Activated T-helper 17 cell treated with anti-CD3 and anti-CD28 coated beads, Interleukin-2, amount 50 U/mL, for 72 hours (primary cell): ENCODE data around the gene MRGPRF. TPM values are rescaled to one million over a fixed set of nuclear protein-coding genes. Genes with fewer than 3 reads are reported as not detected.
A peak's percentile ranks its signal among the peaks of the same experiment; 100 is the strongest.

Experiments
- ATAC-seq: fragments of 150-1000 bp; cut with Tn5 transposase; replicated peaks from 2 replicates; pipeline ENCODE4 v1.10.0; 2021; ENCODE audit warnings: mild to moderate bottlenecking, moderate library complexity
- H3K27ac Mint-ChIP-seq: one replicate; pipeline ENCODE4 v1.8.0; 2022; ENCODE audit warnings: mixed read lengths
- H3K27me3 Mint-ChIP-seq: one replicate; pipeline ENCODE4 v1.8.0; 2022; ENCODE audit warnings: mixed read lengths
- H3K36me3 Mint-ChIP-seq: one replicate; pipeline ENCODE4 v1.8.0; 2022; ENCODE audit warnings: low read depth, mild to moderate bottlenecking, mixed read lengths
- H3K4me1 Mint-ChIP-seq: one replicate; pipeline ENCODE4 v1.8.0; 2022; ENCODE audit warnings: mixed read lengths
- H3K4me3 Mint-ChIP-seq: one replicate; pipeline ENCODE4 v1.8.0; 2022; ENCODE audit warnings: mild to moderate bottlenecking, mixed read lengths
- H3K9me3 Mint-ChIP-seq: one replicate; pipeline ENCODE4 v1.8.0; 2022; ENCODE audit warnings: mixed read lengths
- total RNA-seq, 2 donors: library from RNA; stranded (reverse); gene quantifications; one replicate each; pipeline ENCODE4 v1.2.3, GENCODE V29; 2022

Gene MRGPRF
- total RNA-seq, 2 donors from 2014 or later: not detected

DNA sequence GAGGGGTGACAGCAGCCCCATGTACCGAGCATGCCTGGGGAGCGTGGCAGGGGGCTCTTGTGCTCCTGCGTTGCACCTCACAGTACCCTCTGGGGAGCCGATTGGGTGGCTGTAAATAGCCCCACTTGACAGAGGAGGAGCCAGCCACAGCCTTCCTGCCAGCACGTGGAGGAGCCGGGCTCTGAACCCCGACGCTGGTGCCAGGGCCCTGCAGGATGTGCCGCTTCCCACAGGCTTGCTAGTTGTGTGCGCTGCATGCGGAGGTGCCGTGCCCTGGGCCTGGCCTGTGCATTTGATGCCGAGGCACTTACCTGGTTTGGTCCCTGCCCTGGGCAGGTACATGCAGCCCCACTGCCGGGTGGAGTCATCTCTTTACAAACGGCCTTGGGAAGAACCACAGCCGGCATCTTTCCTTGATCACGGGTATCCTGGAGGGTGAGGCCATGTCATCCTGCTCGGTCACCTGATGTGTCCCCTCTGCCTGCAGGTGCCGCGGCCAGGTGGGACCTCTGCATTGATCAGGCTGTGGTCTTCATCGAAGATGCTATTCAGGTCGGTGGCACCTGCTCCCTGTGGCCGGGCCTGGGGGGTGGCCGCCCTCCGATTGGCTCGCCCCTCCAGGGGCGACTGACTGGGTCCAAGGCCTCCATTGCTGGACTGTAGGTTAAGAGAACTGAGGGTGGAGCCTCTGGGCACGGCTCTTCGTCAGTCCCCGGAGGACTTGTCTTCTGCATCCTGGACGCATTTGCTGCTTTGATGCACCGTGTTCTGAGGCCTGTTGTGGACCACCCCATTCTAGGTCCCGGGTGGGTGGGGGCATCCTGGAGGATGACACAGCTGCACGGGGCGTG, 40.7 kb upstream of the MRGPRF start:
- Mint-ChIP-seq H3K27ac (no peak overlapping the region), H3K4me1 (no peaks in the 10 kb centered on the region), H3K9me3 (no peaks in the 10 kb centered on the region), H3K36me3 (no peaks in the 10 kb centered on the region), H3K4me3 (no peak overlapping the region), H3K27me3 (no peaks in the 10 kb centered on the region)
- ATAC-seq: no peak

- no peaks in the 10 kb centered on the region for H3K4me1 Mint-ChIP-seq
- H3K27me3 Mint-ChIP-seq: no peaks in the 10 kb centered on the region
- no peaks in the 10 kb centered on the region for H3K36me3 Mint-ChIP-seq
- no peak overlapping the region for H3K27ac Mint-ChIP-seq
- ATAC-seq: no peak
- no peak overlapping the region for H3K4me3 Mint-ChIP-seq
- H3K9me3 Mint-ChIP-seq: no peaks in the 10 kb centered on the region
Observed at GRCh38 chr11:69053169-69053477, 40.1 kb upstream of the MRGPRF start.

DNA sequence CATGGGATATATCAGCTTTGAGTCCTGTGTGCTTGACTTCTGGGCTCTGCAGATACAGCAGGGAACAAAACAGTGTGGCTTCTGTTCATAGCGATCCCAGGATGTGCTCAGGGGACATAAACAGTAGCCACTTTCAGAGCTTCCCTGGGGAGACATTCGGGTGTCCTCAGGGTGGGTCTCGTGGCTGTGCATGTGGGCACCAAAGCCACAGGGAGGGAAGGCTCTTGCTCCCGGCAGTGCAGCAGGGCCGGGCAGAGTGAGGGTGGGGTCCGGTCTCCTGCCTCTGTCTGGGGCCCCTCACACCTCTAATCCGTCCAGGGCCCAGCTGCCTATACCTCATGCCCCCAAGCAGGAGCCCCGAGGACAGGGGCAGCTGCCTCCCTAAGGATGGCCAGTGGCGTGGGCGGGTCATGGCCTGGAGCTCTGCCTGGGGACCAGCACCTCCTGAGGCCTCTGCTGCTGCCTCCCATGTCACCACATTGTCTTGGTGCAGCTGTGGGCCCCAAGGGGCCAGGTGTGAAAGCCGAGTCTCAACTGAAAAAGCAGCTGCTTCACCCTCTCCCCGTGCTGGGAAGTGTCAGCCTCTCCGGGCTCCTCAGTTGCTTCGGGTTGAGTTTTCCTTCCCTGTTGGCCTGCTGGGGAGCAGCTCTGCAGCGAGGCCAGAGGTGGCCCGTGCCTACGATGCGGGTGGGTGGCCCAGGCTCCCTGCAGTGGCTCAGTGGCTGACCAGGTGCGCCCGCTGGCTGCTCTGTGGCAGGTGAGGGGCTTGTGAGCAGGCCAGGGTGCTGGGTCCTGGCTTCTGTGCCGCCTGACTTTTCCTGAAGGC, 39.5 kb upstream of the MRGPRF start:
- Mint-ChIP-seq H3K36me3 (no peaks in the 10 kb centered on the region), H3K9me3 (no peaks in the 10 kb centered on the region), H3K4me1 (no peaks in the 10 kb centered on the region), H3K27ac (no peak overlapping the region), H3K4me3 (no peak overlapping the region), H3K27me3 (no peaks in the 10 kb centered on the region)
- ATAC-seq: no peak

DNA sequence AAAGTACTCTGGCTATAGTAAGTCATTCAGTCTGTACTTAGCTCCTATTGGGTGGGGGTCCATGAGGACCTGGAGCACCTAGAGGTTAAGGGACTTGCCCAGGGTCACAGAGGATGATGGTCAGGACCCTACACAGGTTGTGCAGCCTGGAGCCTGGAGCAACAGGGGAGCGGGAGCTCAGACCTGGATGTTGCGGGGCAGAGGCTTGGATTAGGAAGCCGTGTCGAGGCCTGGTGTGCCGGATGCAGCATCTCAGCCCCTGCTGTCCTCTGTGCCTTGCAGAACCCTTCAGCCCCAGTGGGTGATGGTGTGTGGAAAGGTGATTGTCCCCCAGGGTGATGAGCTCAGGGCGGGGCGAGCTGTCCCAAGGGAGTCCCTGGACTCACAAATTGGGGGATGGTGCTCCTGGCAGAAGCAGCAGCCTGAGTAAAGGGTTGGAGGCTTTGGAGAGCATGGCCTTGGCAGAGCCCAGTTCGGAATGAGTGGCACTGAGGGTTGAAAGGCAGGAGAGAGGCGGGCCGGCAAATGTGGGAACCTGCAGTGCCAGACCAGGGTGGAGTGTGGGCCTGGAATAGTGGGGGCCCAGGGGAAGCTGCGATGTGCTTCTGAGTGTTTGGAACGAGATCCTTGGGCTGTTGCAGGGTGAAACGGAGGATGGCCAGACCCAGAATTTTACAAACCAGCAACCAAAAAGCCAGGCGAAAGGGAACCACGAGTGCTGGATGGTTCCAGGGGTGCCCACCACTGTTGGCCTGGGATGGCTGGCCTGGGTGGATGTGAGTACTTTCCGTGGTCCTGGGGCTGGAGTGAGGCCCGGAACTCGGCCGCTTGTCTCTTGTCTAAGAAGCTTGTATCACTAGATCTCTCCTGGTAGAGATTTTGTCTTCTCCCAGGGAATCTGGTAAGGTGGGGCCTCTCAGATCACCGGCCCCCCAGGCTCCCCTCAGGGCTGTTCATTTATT, 38.6 kb upstream of the MRGPRF start:
- Mint-ChIP-seq H3K36me3 (no peaks in the 10 kb centered on the region), H3K27ac (no peak overlapping the region), H3K4me1 (no peaks in the 10 kb centered on the region), H3K27me3 (no peaks in the 10 kb centered on the region), H3K9me3 (no peaks in the 10 kb centered on the region), H3K4me3 (no peak overlapping the region)
- ATAC-seq: no peak

- Mint-ChIP-seq H3K4me3 (peak overlapping the region; percentile 75), H3K27ac (no peak overlapping the region), H3K4me1 (no peaks in the 10 kb centered on the region), H3K9me3 (no peaks in the 10 kb centered on the region), H3K27me3 (no peaks in the 10 kb centered on the region), H3K36me3 (no peaks in the 10 kb centered on the region)
- ATAC-seq: no peak
Observed at GRCh38 chr11:69050592-69051380, 37.7 kb upstream of the MRGPRF start.

DNA sequence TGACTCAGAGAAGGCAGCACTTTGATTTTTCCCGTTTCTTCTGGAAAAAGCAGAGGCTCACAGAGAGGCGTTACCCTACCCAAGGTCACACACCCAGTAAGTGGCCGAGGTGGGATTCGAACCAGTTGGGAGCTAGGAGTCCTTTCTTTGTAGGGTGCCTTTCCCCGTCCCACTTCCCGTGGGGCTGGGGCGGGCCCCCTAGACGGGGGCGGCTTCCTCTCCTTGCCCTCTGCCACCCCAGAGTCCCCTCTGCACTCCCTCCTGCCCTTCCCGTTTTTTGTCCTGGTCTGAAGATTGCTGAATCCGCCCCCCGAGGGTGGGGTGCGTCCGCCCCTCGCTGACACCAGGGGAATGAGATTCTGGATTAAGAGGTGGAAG, 36.4 kb upstream of the MRGPRF start:
- no peaks in the 10 kb centered on the region for H3K4me1 Mint-ChIP-seq
- H3K27ac Mint-ChIP-seq: peak overlapping the region; percentile 81
- H3K27me3 Mint-ChIP-seq: no peaks in the 10 kb centered on the region
- H3K4me3 Mint-ChIP-seq: peak overlapping the region; percentile 75
- no peaks in the 10 kb centered on the region for H3K9me3 Mint-ChIP-seq
- no peaks in the 10 kb centered on the region for H3K36me3 Mint-ChIP-seq
- ATAC-seq: no peak

- Mint-ChIP-seq H3K36me3 (no peaks in the 10 kb centered on the region), H3K4me1 (no peaks in the 10 kb centered on the region), H3K9me3 (no peaks in the 10 kb centered on the region), H3K27ac (peak within 1 kb of the TSS; percentile 81), H3K27me3 (no peaks in the 10 kb centered on the region), H3K4me3 (peak within 1 kb of the TSS; percentile 75)
- peak; percentile 99 for ATAC-seq
Observed at GRCh38 chr11:69048694-69049489, 35.8 kb upstream of the MRGPRF start, which contains the start of gene TPCN2. Gene TPCN2 (plus strand): TSS chr11:69048932. CDS start chr11:69048998, 66 bp downstream.

GRCh38 chr11:69048031-69048693, 35.1 kb upstream of the MRGPRF start:
- Mint-ChIP-seq H3K36me3 (no peaks in the 10 kb centered on the region), H3K27me3 (no peaks in the 10 kb centered on the region), H3K9me3 (no peaks in the 10 kb centered on the region), H3K4me3 (peak overlapping the region; percentile 70), H3K4me1 (no peaks in the 10 kb centered on the region), H3K27ac (peak overlapping the region; percentile 76)
- ATAC-seq: peak; percentile 29

DNA sequence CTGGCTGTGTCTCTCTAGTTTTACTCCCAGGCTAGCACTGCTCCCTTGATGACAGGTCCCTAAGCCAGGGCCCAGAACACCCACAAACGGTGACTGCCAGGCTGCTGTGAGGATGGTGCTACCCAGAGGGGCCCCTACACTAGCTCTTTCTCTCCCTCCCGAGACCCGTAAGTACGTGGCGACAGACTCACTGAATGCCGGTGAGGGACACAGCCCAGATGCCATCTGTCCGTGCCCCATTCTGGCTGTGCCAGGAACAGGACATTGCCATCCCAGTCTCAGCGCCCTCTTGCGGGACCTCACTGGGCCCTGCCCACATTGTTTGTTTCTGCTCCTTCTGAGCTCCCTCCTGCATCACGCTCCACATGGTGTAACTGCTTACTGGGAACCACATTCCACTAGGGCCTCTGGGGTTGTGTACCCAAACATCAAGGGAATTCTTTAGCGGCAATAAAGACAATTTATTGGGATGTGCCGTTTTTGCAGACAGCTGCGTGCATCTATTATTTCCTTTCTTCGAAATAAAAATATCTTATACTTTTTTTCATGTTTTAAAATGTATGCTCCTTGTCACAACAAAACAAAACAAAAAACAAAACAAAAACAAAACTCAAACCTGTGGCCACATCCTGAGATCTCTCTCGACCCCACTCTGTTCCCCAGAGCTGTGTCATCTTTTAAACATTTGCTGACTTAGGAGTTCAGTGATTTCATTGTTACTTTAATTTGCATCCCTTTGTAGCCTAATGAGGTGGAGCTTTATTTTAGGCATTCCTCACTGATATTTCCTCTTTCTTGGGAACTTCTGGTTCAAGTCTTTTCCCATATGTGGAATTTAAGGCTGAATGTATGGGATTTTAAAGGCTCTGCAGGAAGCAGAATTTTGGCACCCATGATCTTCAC, 31.3 kb upstream of the MRGPRF start:
- Mint-ChIP-seq H3K27me3 (no peaks in the 10 kb centered on the region), H3K4me3 (no peak overlapping the region), H3K4me1 (no peaks in the 10 kb centered on the region), H3K27ac (no peak overlapping the region), H3K9me3 (no peaks in the 10 kb centered on the region), H3K36me3 (no peaks in the 10 kb centered on the region)
- ATAC-seq: no peak

- Mint-ChIP-seq H3K27me3 (no peaks in the 10 kb centered on the region), H3K4me1 (no peaks in the 10 kb centered on the region), H3K9me3 (no peaks in the 10 kb centered on the region), H3K4me3 (no peak overlapping the region), H3K27ac (no peak overlapping the region), H3K36me3 (no peaks in the 10 kb centered on the region)
- ATAC-seq: no peak
Observed at GRCh38 chr11:69041516-69041915, 28.5 kb upstream of the MRGPRF start.

- Mint-ChIP-seq H3K9me3 (no peaks in the 10 kb centered on the region), H3K4me1 (no peaks in the 10 kb centered on the region), H3K4me3 (no peak overlapping the region), H3K27ac (no peak overlapping the region), H3K36me3 (no peaks in the 10 kb centered on the region), H3K27me3 (peaks cover 5% of the 10 kb centered on the region)
- peak; percentile 31 for ATAC-seq
Observed at GRCh38 chr11:69040581-69041260, 27.7 kb upstream of the MRGPRF start.
